MM.1S (cell line): ENCODE results near the gene GPR155.
"Not testable (repeated sequence)": the region's sequence is repeated elsewhere in the genome, so short reads cannot be mapped to it uniquely, and the experiment has no call there.

Experiments
- DNase-seq: peaks from one replicate; pipeline ENCODE4 v3.0.0-alpha.2; 2015
- H2AFZ ChIP-seq: fragments of 300-600 bp; sonication (generic); 2 replicates; pipeline ENCODE4 v1.6.0; 2016; ENCODE audit warnings: antibody characterized with exemption, low read length
- H3F3A ChIP-seq: fragments of 300-600 bp; sonication (generic); 2 replicates; pipeline ENCODE4 v1.6.1; 2016; ENCODE audit warnings: mild to moderate bottlenecking, antibody characterized with exemption, low read length, moderate library complexity, mixed read lengths; ENCODE audit not compliant: insufficient read depth
- H3K27ac ChIP-seq: fragments of 300-600 bp; sonication (generic); 2 replicates; pipeline ENCODE4 v1.5.1; 2016; ENCODE audit warnings: mild to moderate bottlenecking, low read length
- H3K27me3 ChIP-seq: fragments of 300-600 bp; sonication (generic); replicated peaks from 2 replicates; pipeline ENCODE4 v1.6.0; 2016; ENCODE audit warnings: low read length; ENCODE audit not compliant: insufficient read depth
- H3K36me3 ChIP-seq: fragments of 300-600 bp; sonication (generic); replicated peaks from 2 replicates; pipeline ENCODE4 v1.6.1; 2016; ENCODE audit warnings: mild to moderate bottlenecking, low read length, mixed read lengths; ENCODE audit not compliant: insufficient read depth
- H3K4me1 ChIP-seq: fragments of 300-600 bp; sonication (generic); 2 replicates; pipeline ENCODE4 v1.6.1; 2016; ENCODE audit warnings: low read length, mixed read lengths
- H3K4me2 ChIP-seq: fragments of 300-600 bp; sonication (generic); 2 replicates; pipeline ENCODE4 v1.6.0; 2016; ENCODE audit warnings: low read depth, low read length
- H3K4me3 ChIP-seq: fragments of 300-600 bp; sonication (generic); 2 replicates; pipeline ENCODE4 v1.5.1; 2016; ENCODE audit warnings: low read length, mixed read lengths
- H3K79me2 ChIP-seq: fragments of 300-600 bp; sonication (generic); 2 replicates; pipeline ENCODE4 v1.6.1; 2016; ENCODE audit warnings: mixed run types, low read length, mixed read lengths
- H3K9ac ChIP-seq: fragments of 300-600 bp; sonication (generic); 2 replicates; pipeline ENCODE4 v1.6.1; 2016; ENCODE audit warnings: low read length, mixed read lengths
- H3K9me2 ChIP-seq: fragments of 300-600 bp; sonication (generic); replicated peaks from 2 replicates; pipeline ENCODE4 v1.6.1; 2016; ENCODE audit warnings: mild to moderate bottlenecking, low read length, mixed read lengths; ENCODE audit not compliant: insufficient read depth
- H3K9me3 ChIP-seq: fragments of 300-600 bp; sonication (generic); replicated peaks from 2 replicates; pipeline ENCODE4 v1.6.1; 2016; ENCODE audit warnings: mild to moderate bottlenecking, low read length, mixed read lengths; ENCODE audit not compliant: insufficient read depth
- H4K20me1 ChIP-seq: fragments of 300-600 bp; sonication (generic); 2 replicates; pipeline ENCODE4 v1.6.1; 2016; ENCODE audit warnings: mild to moderate bottlenecking, low read length, moderate library complexity, mixed read lengths; ENCODE audit not compliant: insufficient read depth
- CTCF ChIP-seq: fragments of 300-600 bp; sonication (generic); IDR thresholded peaks from 2 replicates; pipeline ENCODE4 v1.5.1; 2016; ENCODE audit warnings: antibody characterized with exemption, low read length, mixed read lengths
- EZH2 ChIP-seq: fragments of 300-600 bp; sonication (generic); optimal IDR thresholded peaks from 2 replicates; pipeline ENCODE3; 2017; ENCODE audit warnings: low read depth, mild to moderate bottlenecking, antibody characterized with exemption, low read length, mixed read lengths
- EZH2phosphoT487 ChIP-seq: fragments of 300-600 bp; sonication (generic); IDR thresholded peaks from 2 replicates; pipeline ENCODE4 v1.6.1; 2018; ENCODE audit warnings: antibody characterized with exemption, low read length

The GPR155 gene

GRCh38 chr2:174389542-174389941, 97.3 kb downstream of the GPR155 start:
- H3K79me2 ChIP-seq: peaks cover 85% of the 10 kb centered on the region
- no peak for TF ChIP-seq EZH2phosphoT487
- no peak for TF ChIP-seq EZH2
- TF ChIP-seq CTCF: no peak
- no peak overlapping the region for H2AFZ ChIP-seq
- no peak overlapping the region for H3K4me3 ChIP-seq
- H3K4me1 ChIP-seq: peaks cover 10% of the 10 kb centered on the region
- no peak for DNase-seq
- peaks cover 7% of the 10 kb centered on the region; the same call in 1 of the 2 replicates for H3K36me3 ChIP-seq
- no peaks in the 10 kb centered on the region for H3K9me2 ChIP-seq
- H3K9me3 ChIP-seq: no peaks in the 10 kb centered on the region
- no peak overlapping the region for H3K9ac ChIP-seq
- no peak overlapping the region for H3K4me2 ChIP-seq
- H4K20me1 ChIP-seq: no peaks in the 10 kb centered on the region
- no peaks in the 10 kb centered on the region for H3K27me3 ChIP-seq
- H3K27ac ChIP-seq: no peak overlapping the region
- H3F3A ChIP-seq: no peaks in the 10 kb centered on the region

- not testable (repeated sequence) for H3F3A ChIP-seq, H3K9me3 ChIP-seq, H3K36me3 ChIP-seq, H3K4me1 ChIP-seq, H4K20me1 ChIP-seq, H3K27me3 ChIP-seq, H3K4me3 ChIP-seq, H3K9me2 ChIP-seq, H3K4me2 ChIP-seq, H2AFZ ChIP-seq, DNase-seq, H3K27ac ChIP-seq, H3K9ac ChIP-seq
- peaks cover 82% of the 10 kb centered on the region for H3K79me2 ChIP-seq
These were observed 98.1 kb downstream of the GPR155 start for GRCh38 chr2:174388706-174389105.

DNA sequence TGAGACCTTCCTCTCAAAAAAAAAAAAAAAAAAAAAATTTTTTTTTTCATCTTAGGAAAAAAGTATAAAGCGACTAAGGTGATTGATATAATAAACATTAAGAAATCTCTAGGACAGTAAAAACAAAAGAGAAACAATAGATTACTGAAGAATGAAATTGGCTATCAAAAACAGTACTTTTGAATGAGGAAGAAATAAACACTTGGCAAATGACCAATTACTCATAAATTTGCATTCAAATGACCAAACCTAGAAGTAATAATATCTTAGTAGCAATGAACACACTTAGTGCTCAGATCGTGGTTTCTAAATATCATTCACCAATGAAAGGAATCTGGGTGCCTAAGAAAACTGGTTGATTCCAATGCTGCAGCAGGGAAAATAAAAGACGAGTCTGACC, 101.6 kb downstream of the GPR155 start:
- Histone ChIP-seq H3K4me1 (peaks cover 12% of the 10 kb centered on the region), H3K4me3 (no peak overlapping the region), H3F3A (peaks cover 5% of the 10 kb centered on the region), H2AFZ (no peak overlapping the region), H3K27me3 (no peaks in the 10 kb centered on the region), H3K27ac (no peak overlapping the region), H3K9ac (no peak overlapping the region), H3K4me2 (no peak overlapping the region), H4K20me1 (no peaks in the 10 kb centered on the region), H3K9me2 (no peaks in the 10 kb centered on the region), H3K79me2 (peaks cover 70% of the 10 kb centered on the region), H3K36me3 (peaks cover 12% of the 10 kb centered on the region; the same call in 1 of the 2 replicates), H3K9me3 (no peaks in the 10 kb centered on the region)
- no peak for DNase-seq
- TF ChIP-seq EZH2: no peak
- no peak for TF ChIP-seq EZH2phosphoT487
- no peak for TF ChIP-seq CTCF

- Histone ChIP-seq H3K27me3 (no peaks in the 10 kb centered on the region), H3K4me2 (peak overlapping the region; percentile 68; the same call in 1 of the 2 replicates), H3K79me2 (peaks cover 56% of the 10 kb centered on the region), H3K9me3 (no peaks in the 10 kb centered on the region), H4K20me1 (no peaks in the 10 kb centered on the region), H3K27ac (peak overlapping the region; percentile 56; the same call in 1 of the 2 replicates), H3K9ac (0 out of 2 replicates have a peak overlapping the region, but pooled peaks have one; percentile 15), H3K4me3 (0 out of 2 replicates have a peak overlapping the region, but pooled peaks have one; percentile 24), H3K4me1 (peaks cover 19% of the 10 kb centered on the region), H3K9me2 (no peaks in the 10 kb centered on the region), H3K36me3 (peaks cover 18% of the 10 kb centered on the region; the same call in 1 of the 2 replicates), H3F3A (peaks cover 6% of the 10 kb centered on the region), H2AFZ (no peak overlapping the region)
- peak; percentile 46 for DNase-seq
- TF ChIP-seq CTCF (no peak), EZH2phosphoT487 (no peak), EZH2 (no peak)
These were observed 103.0 kb downstream of the GPR155 start for GRCh38 chr2:174383796-174384195.
